Skeletal muscle satellite cell (primary cell): ENCODE measurements around the gene ITGA8.

Experiments
- H3K27me3 ChIP-seq: 2 replicates; pipeline ENCODE4 v1.7.0; 2013; ENCODE audit warnings: low read length; ENCODE audit not compliant: control insufficient read depth, insufficient read depth
- H3K36me3 ChIP-seq: 2 replicates; pipeline ENCODE4 v1.7.0; 2013; ENCODE audit warnings: mild to moderate bottlenecking, control low read depth, low read length; ENCODE audit not compliant: insufficient read depth
- H3K4me1 ChIP-seq: 2 replicates; pipeline ENCODE4 v1.7.0; 2013; ENCODE audit warnings: low read length; ENCODE audit not compliant: control insufficient read depth, insufficient read depth
- H3K4me2 ChIP-seq: 2 replicates; pipeline ENCODE4 v1.7.0; 2013; ENCODE audit warnings: mild to moderate bottlenecking, low read length
- H3K4me3 ChIP-seq: 2 replicates; pipeline ENCODE4 v1.7.0; 2013; ENCODE audit warnings: low read length
- H3K9ac ChIP-seq: 2 replicates; pipeline ENCODE4 v1.7.0; 2013; ENCODE audit warnings: mild to moderate bottlenecking, low read depth, low read length, moderate library complexity
- H3K9me3 ChIP-seq: replicated peaks from 2 replicates; pipeline ENCODE4 v1.7.0; 2013; ENCODE audit warnings: mild to moderate bottlenecking, control low read depth, low read length

The ITGA8 gene

DNA sequence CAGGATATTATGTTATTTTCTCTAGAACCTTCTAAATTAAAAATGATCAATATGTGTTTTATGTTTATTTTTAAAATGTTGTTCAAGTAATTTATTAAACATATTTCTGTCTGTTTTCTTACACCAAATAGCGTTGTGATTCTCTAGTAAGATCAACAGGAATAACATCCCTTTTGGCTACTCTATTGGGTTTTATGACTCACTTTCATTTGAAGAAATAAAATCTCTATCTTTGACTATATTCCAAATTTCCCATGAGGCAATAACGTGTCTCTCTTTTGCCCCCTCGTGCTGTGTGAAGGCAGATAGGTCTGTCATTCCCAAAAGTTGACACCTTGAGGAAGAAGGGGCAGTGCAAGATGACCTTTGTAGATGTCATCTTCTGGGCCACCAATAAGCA lies 40.9 kb downstream of the ITGA8 start:
- Histone ChIP-seq H3K27me3 (peaks cover 8% of the 10 kb centered on the region), H3K4me3 (no peak overlapping the region), H3K9ac (no peak overlapping the region), H3K4me2 (no peak overlapping the region), H3K4me1 (no peaks in the 10 kb centered on the region), H3K36me3 (no peaks in the 10 kb centered on the region), H3K9me3 (no peaks in the 10 kb centered on the region)

DNA sequence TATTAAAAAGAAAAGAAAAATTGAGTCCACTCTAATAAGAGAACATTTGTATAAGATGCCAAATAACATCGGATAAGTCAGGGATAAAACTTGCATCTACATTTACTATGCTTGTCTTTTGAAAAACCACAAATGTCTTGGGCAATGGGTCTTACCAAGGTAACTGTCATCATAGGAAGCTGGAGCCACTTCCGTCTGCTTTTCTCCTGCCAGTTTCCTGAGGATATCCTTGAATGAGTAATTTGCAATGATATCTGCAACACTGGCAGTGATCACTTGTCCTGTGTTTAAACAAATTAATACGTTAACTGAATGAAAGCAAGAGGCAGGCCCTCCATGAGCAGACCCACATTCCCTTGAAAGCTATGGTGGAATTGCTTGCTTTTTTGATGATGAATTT lies 47.3 kb downstream of the ITGA8 start:
- Histone ChIP-seq H3K9me3 (no peaks in the 10 kb centered on the region), H3K4me3 (no peak overlapping the region), H3K9ac (no peak overlapping the region), H3K36me3 (no peaks in the 10 kb centered on the region), H3K4me2 (no peak overlapping the region), H3K4me1 (no peaks in the 10 kb centered on the region), H3K27me3 (peaks cover 4% of the 10 kb centered on the region)

DNA sequence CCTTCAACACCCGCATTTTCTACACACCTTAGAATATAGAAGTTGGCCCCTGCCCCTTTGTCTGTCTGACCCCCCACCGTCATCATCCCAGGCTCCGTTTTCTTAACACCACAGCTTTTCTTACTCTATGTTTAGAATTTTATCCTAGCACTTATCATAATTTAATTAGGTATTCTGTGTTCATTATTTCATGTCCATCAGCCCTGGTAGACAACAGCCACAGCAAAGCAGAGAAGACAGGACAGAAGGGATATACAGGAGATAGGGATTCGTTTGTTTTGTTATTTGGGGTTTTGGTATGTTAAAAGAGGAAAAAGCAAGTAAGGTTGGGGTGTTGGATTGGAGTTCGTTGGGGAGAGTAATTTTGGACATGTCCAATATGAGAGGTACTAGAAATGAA lies 48.8 kb downstream of the ITGA8 start:
- peaks cover 4% of the 10 kb centered on the region for H3K27me3 ChIP-seq
- H3K4me1 ChIP-seq: no peaks in the 10 kb centered on the region
- H3K9me3 ChIP-seq: no peaks in the 10 kb centered on the region
- H3K4me3 ChIP-seq: no peak overlapping the region
- no peak overlapping the region for H3K9ac ChIP-seq
- H3K4me2 ChIP-seq: no peak overlapping the region
- H3K36me3 ChIP-seq: no peaks in the 10 kb centered on the region

DNA sequence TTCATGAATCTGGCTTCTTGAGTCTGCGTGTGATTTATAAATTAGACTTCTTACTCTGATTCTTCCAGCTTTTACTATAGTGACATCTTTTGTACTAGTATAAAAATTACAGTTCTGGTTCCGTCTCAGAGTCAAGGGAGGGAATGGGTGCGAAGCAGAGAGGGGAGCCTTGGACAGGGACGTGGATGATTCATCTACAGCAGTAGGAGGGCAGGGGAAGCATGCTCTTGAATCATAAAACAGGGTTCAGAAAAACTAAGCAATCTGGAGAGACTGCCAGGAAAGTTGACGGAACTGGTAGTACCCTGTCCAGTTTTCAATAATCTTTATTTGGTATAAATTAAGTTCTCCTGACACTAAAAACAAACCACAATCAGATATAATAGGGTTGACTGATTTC lies 58.1 kb downstream of the ITGA8 start:
- Histone ChIP-seq H3K9me3 (no peaks in the 10 kb centered on the region), H3K27me3 (no peaks in the 10 kb centered on the region), H3K9ac (no peak overlapping the region), H3K4me1 (no peaks in the 10 kb centered on the region), H3K4me3 (no peak overlapping the region), H3K36me3 (no peaks in the 10 kb centered on the region), H3K4me2 (no peak overlapping the region)

- no peaks in the 10 kb centered on the region for H3K36me3 ChIP-seq
Measured at GRCh38 chr10:15660990-15661389, 58.7 kb downstream of the ITGA8 start.

GRCh38 chr10:15658069-15658702 lies 61.5 kb downstream of the ITGA8 start:
- Histone ChIP-seq H3K9ac (no peak overlapping the region), H3K4me3 (no peak overlapping the region), H3K4me2 (no peak overlapping the region), H3K9me3 (no peaks in the 10 kb centered on the region), H3K4me1 (no peaks in the 10 kb centered on the region), H3K27me3 (no peaks in the 10 kb centered on the region), H3K36me3 (no peaks in the 10 kb centered on the region)

More at GRCh38 chr10:15660990-15661389, 58.7 kb downstream of the ITGA8 start:
- H3K9me3 ChIP-seq: no peaks in the 10 kb centered on the region
- H3K27me3 ChIP-seq: no peaks in the 10 kb centered on the region
- H3K4me1 ChIP-seq: no peaks in the 10 kb centered on the region
- H3K4me2 ChIP-seq: no peak overlapping the region
- H3K9ac ChIP-seq: no peak overlapping the region
- no peak overlapping the region for H3K4me3 ChIP-seq

- Histone ChIP-seq H3K27me3 (no peaks in the 10 kb centered on the region), H3K9me3 (no peaks in the 10 kb centered on the region)
Measured at GRCh38 chr10:15652757-15653156, 67.0 kb downstream of the ITGA8 start.

DNA sequence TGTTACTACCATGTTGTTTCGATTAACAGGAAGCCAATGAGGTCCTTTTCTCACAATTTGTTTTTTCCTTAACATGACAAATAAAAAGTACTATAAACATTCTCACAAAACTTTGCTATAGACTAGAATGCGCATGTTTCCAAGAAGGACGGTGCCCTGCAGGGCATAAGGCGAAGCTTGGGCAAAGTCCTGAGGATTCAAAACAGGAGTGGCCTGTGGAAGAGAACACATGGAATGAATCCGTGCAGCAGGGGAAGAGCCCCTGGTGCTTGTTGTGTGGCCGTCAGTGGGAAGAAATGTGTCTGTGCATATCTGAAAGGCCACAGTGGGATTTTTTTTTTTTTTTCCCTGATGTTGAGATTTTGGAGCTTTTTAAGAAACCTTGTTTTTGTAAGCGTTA lies 67.6 kb downstream of the ITGA8 start:
- no peaks in the 10 kb centered on the region for H3K36me3 ChIP-seq
- no peak overlapping the region for H3K9ac ChIP-seq
- no peaks in the 10 kb centered on the region for H3K27me3 ChIP-seq
- H3K4me3 ChIP-seq: no peak overlapping the region
- no peak overlapping the region for H3K4me2 ChIP-seq
- H3K4me1 ChIP-seq: no peaks in the 10 kb centered on the region
- no peaks in the 10 kb centered on the region for H3K9me3 ChIP-seq

More at GRCh38 chr10:15652757-15653156, 67.0 kb downstream of the ITGA8 start:
- H3K4me3 ChIP-seq: no peak overlapping the region
- no peak overlapping the region for H3K4me2 ChIP-seq
- H3K36me3 ChIP-seq: no peaks in the 10 kb centered on the region
- no peaks in the 10 kb centered on the region for H3K4me1 ChIP-seq
- H3K9ac ChIP-seq: no peak overlapping the region

- Histone ChIP-seq H3K9ac (no peak overlapping the region), H3K9me3 (no peaks in the 10 kb centered on the region), H3K27me3 (no peaks in the 10 kb centered on the region), H3K4me1 (no peaks in the 10 kb centered on the region), H3K36me3 (no peaks in the 10 kb centered on the region), H3K4me2 (no peak overlapping the region), H3K4me3 (no peak overlapping the region)
Measured at GRCh38 chr10:15651175-15651574, 68.5 kb downstream of the ITGA8 start.

- Histone ChIP-seq H3K4me1 (no peaks in the 10 kb centered on the region), H3K9ac (no peak overlapping the region), H3K4me3 (no peak overlapping the region), H3K36me3 (no peaks in the 10 kb centered on the region), H3K9me3 (no peaks in the 10 kb centered on the region), H3K27me3 (no peaks in the 10 kb centered on the region), H3K4me2 (no peak overlapping the region)
Measured at GRCh38 chr10:15642095-15642494, 77.6 kb downstream of the ITGA8 start.

DNA sequence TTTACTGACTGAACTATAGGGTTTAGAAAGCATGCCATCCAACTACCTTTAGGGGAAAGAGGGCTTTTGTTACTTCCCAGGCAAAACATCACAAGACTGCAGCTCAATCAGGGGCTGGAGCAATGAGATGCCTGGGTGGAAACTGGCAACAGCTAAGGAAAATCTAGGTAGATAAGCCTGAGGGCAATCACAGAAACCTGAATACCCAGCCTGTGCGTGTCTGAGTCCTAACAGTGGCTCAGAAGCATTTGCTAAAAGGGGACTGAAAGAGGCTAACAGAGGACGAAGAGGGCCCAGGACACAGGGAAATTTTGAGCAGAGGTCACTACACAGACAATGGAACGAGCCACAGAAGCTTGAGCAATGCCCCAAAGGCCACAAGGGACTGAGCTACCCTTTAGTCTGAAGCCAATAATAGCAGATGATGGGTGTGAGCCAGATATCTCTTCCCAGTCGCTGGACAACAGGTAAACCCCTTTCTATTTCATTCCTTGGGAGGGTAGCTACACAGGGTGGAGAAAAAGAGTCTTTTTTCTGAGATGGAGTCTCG lies 79.1 kb downstream of the ITGA8 start:
- H3K4me3 ChIP-seq: no peak overlapping the region
- H3K9me3 ChIP-seq: no peaks in the 10 kb centered on the region
- no peak overlapping the region for H3K4me2 ChIP-seq
- no peaks in the 10 kb centered on the region for H3K27me3 ChIP-seq
- H3K4me1 ChIP-seq: no peaks in the 10 kb centered on the region
- no peaks in the 10 kb centered on the region for H3K36me3 ChIP-seq
- H3K9ac ChIP-seq: no peak overlapping the region

- Histone ChIP-seq H3K36me3 (no peaks in the 10 kb centered on the region), H3K4me1 (no peaks in the 10 kb centered on the region), H3K4me2 (no peak overlapping the region), H3K9ac (no peak overlapping the region), H3K4me3 (no peak overlapping the region), H3K27me3 (peaks cover 4% of the 10 kb centered on the region), H3K9me3 (no peaks in the 10 kb centered on the region)
Measured at GRCh38 chr10:15636446-15636845, 83.3 kb downstream of the ITGA8 start.
